Uterus (tissue), 4 donors: ENCODE results near the gene ABLIM2. TPM values are rescaled to one million over a fixed set of nuclear protein-coding genes. Genes with fewer than 3 reads are reported as not detected.

Experiments used
- DNase-seq, 2 donors: peaks; one replicate each; pipeline ENCODE4 v3.0.0-alpha.2; 2019 to 2020
- H3K27ac ChIP-seq, 2 donors: fragments of 200-600 bp; sonication (generic); 1 replicate in 1 of 2; 2 replicates in 1 of 2; pipeline ENCODE4 v1.5.1; 2016 to 2018
- H3K27me3 ChIP-seq, 2 donors: fragments of 200-600 bp; sonication (generic); one replicate each; pipeline ENCODE4 v1.5.1; 2018 to 2019; ENCODE audit warnings: control low read depth in 1 of 2
- H3K36me3 ChIP-seq, 2 donors: fragments of 200-600 bp; sonication (generic); one replicate each; pipeline ENCODE4 v1.5.1; 2019; ENCODE audit warnings: control low read depth in 1 of 2
- H3K4me1 ChIP-seq, 2 donors: fragments of 200-600 bp; sonication (generic); one replicate each; pipeline ENCODE4 v1.5.1; 2018 to 2019; ENCODE audit warnings: control low read depth in 1 of 2
- H3K4me3 ChIP-seq, 2 donors: fragments of 200-600 bp; sonication (generic); 1 replicate in 1 of 2; 2 replicates in 1 of 2; pipeline ENCODE4 v1.5.1; 2018 to 2019; ENCODE audit warnings: mild to moderate bottlenecking in 1 of 2
- H3K9me3 ChIP-seq, 2 donors: fragments of 200-600 bp; sonication (generic); one replicate each; pipeline ENCODE4 v1.5.1; 2019; ENCODE audit warnings: control low read depth in 1 of 2
- CTCF ChIP-seq, 4 experiments: fragments of 200-600 bp in 2 of 4; fragments of 450-650 bp in 2 of 4; sonication (generic) in 2 of 4; IDR thresholded peaks; one replicate each; pipeline ENCODE4 v1.5.1; 2016 to 2019; ENCODE audit warnings: antibody characterized with exemption in 4 of 4, mild to moderate bottlenecking in 2 of 4, moderate library complexity in 1 of 4
- POLR2A ChIP-seq, 2 donors: fragments of 450-650 bp; IDR thresholded peaks; one replicate each; pipeline ENCODE4 v1.6.1; 2016; ENCODE audit warnings: antibody characterized with exemption in 2 of 2, mild to moderate bottlenecking in 1 of 2, moderate library complexity in 1 of 2
- intact Hi-C: fragments of 100-400 bp; cut with DNase I; formaldehyde crosslinking; loops from one replicate; pipeline ENCODE4 v1.15.1; 2023; ENCODE audit warnings: low total_unique reads
- total RNA-seq, 4 donors: library from RNA; depleted of rRNA in 3 of 4; stranded (reverse); fragments of >200 nt in 3 of 4; gene quantifications; one replicate each; pipeline versions ENCODE4 v1.1.0 to v1.2.4, GENCODE V29; 2014 to 2023
- donor health status: DM: yes; HTN: yes; CAD: no.

Gene ABLIM2
- total RNA-seq, 4 donors from 2014 or later, result 0.77 to 6.0 (median 1.5) TPM

- no peaks in the 10 kb centered on the region for H3K36me3 ChIP-seq
- intact Hi-C loops, result no loop called here
- no peak overlapping the region for H3K4me3 ChIP-seq
- no peaks in the 10 kb centered on the region for H3K27me3 ChIP-seq
- TF ChIP-seq CTCF (IDR thresholded peaks at IDR 0.05), result no peak
- no peak for DNase-seq
- H3K27ac ChIP-seq, result no peak overlapping the region
- H3K4me1 ChIP-seq, result no peaks in the 10 kb centered on the region
- no peaks in the 10 kb centered on the region for H3K9me3 ChIP-seq
Observed at GRCh38 chr4:8123389-8123788, 35.2 kb downstream of the ABLIM2 start.

GRCh38 chr4:8122746-8123145, 35.9 kb downstream of the ABLIM2 start:
- intact Hi-C loops, result no loop called here
- Histone ChIP-seq H3K27me3 (no peaks in the 10 kb centered on the region), H3K9me3 (no peaks in the 10 kb centered on the region), H3K36me3 (no peaks in the 10 kb centered on the region), H3K4me1 (no peaks in the 10 kb centered on the region), H3K4me3 (no peak overlapping the region), H3K27ac (no peak overlapping the region)
- no peak for TF ChIP-seq CTCF (IDR thresholded peaks at IDR 0.05)
- TF ChIP-seq POLR2A (IDR thresholded peaks at IDR 0.05), result no peak
- DNase-seq, result no peak

GRCh38 chr4:8121292-8122015, 37.2 kb downstream of the ABLIM2 start:
- Histone ChIP-seq H3K4me1 (no peaks in the 10 kb centered on the region), H3K9me3 (no peaks in the 10 kb centered on the region), H3K36me3 (no peaks in the 10 kb centered on the region), H3K27ac (no peak overlapping the region), H3K27me3 (no peaks in the 10 kb centered on the region), H3K4me3 (no peak overlapping the region)
- intact Hi-C loops, result no loop called here
- no peak for DNase-seq
- no peak for TF ChIP-seq CTCF (IDR thresholded peaks at IDR 0.05)
- no peak for TF ChIP-seq POLR2A (IDR thresholded peaks at IDR 0.05)

- Histone ChIP-seq H3K4me3 (no peak overlapping the region), H3K4me1 (no peaks in the 10 kb centered on the region), H3K27me3 (no peaks in the 10 kb centered on the region), H3K9me3 (no peaks in the 10 kb centered on the region), H3K36me3 (no peaks in the 10 kb centered on the region), H3K27ac (no peak overlapping the region)
- TF ChIP-seq POLR2A (IDR thresholded peaks at IDR 0.05) (no peak), CTCF (IDR thresholded peaks at IDR 0.05) (no peak)
- intact Hi-C loops, result no loop called here
- no peak for DNase-seq
Observed at GRCh38 chr4:8120501-8120900, 38.1 kb downstream of the ABLIM2 start.

- Histone ChIP-seq H3K4me3 (no peak overlapping the region), H3K27me3 (no peaks in the 10 kb centered on the region), H3K27ac (no peak overlapping the region), H3K9me3 (no peaks in the 10 kb centered on the region), H3K4me1 (no peaks in the 10 kb centered on the region), H3K36me3 (no peaks in the 10 kb centered on the region)
- no peak for DNase-seq
- TF ChIP-seq POLR2A (IDR thresholded peaks at IDR 0.05), result no peak
- no peak for TF ChIP-seq CTCF (IDR thresholded peaks at IDR 0.05)
- intact Hi-C loops, result no loop called here
Observed at GRCh38 chr4:8119877-8120276, 38.7 kb downstream of the ABLIM2 start.
